ENCODE results near the gene MBNL2. TPM values are rescaled to one million over a fixed set of nuclear protein-coding genes. Genes with fewer than 3 reads are reported as not detected.

MBNL2 gene
- total and polyA plus RNA-seq, 2 of the 13 experiments (the other 11 are each of a cell fraction or from before 2014, with no cell fraction given), result 30.8 to 59.0 TPM

- TF ChIP-seq ARID5B (CRISPR knock-in tag; IDR thresholded peaks at IDR 0.05) (peak; percentile 51; the same call in 1 of the 2 replicates), TOE1 (CRISPR knock-in tag; IDR thresholded peaks at IDR 0.05) (peak; percentile 56; the same call in 1 of the 2 replicates), CEBPG (CRISPR knock-in tag; IDR thresholded peaks at IDR 0.05) (peak; percentile 35; the same call in 1 of the 2 replicates), PHF8 (CRISPR knock-in tag; IDR thresholded peaks at IDR 0.05) (peak; percentile 58; the same call in 1 of the 2 replicates), DRAP1 (CRISPR knock-in tag; IDR thresholded peaks at IDR 0.05) (peak; percentile 98), RBFOX2 (IDR thresholded peaks at IDR 0.05; ENCODE audit: low read depth, low read length) (peak; percentile 65), THRA (CRISPR knock-in tag; IDR thresholded peaks at IDR 0.05; ENCODE audit: borderline replicate concordance) (0 out of 2 replicates have a peak, but pooled peaks have one; percentile 23), ZNF672 (CRISPR knock-in tag; IDR thresholded peaks at IDR 0.05) (no peak), DMAP1 (CRISPR knock-in tag; IDR thresholded peaks at IDR 0.05) (peak; percentile 52; the same call in 1 of the 2 replicates), GFI1 (CRISPR knock-in tag; IDR thresholded peaks at IDR 0.05; ENCODE audit: borderline replicate concordance) (peak; percentile 64; the same call in 1 of the 2 replicates), SOX13 (IDR thresholded peaks at IDR 0.05) (no peak), SOX13 (CRISPR knock-in tag; conservative IDR thresholded peaks at IDR 0.05 in 1 of 2, IDR thresholded peaks at IDR 0.05 in 1 of 2) (peak in 1 of 2 experiments; percentile 23; a peak in 2 of 4 replicates), ZNF598 (CRISPR knock-in tag; IDR thresholded peaks at IDR 0.05; ENCODE audit: borderline replicate concordance) (peak; percentile 72; the same call in 1 of the 2 replicates), POLR2AphosphoS2 (IDR thresholded peaks at IDR 0.05; ENCODE audit: low read depth, low read length) (0 out of 2 replicates have a peak, but pooled peaks have one; percentile 19), SIX1 (CRISPR knock-in tag; IDR thresholded peaks at IDR 0.05; ENCODE audit: borderline replicate concordance) (0 out of 2 replicates have a peak, but pooled peaks have one; percentile 13), FOXK1 (CRISPR knock-in tag; IDR thresholded peaks at IDR 0.05; ENCODE audit: borderline replicate concordance, low read depth) (peak; percentile 67; the same call in 1 of the 2 replicates), HDAC1 (CRISPR knock-in tag; IDR thresholded peaks at IDR 0.05) (peak; percentile 32; the same call in 1 of the 2 replicates), ASH2L (IDR thresholded peaks at IDR 0.05; ENCODE audit: insufficient read length, low read depth, low read length) (peak; percentile 56), POGK (CRISPR knock-in tag; conservative IDR thresholded peaks at IDR 0.05) (0 out of 2 replicates have a peak, but pooled peaks have one; percentile 54), SOX6 (IDR thresholded peaks at IDR 0.05) (no peak), SOX6 (CRISPR knock-in tag; IDR thresholded peaks at IDR 0.05) (peak; percentile 64)
Measured at GRCh38 chr13:97221989-97222700, at the start of gene MBNL2 (continued).
